Suprapubic skin (tissue), 4 donors: ENCODE measurements around the gene LRRC28. TPM values are rescaled to one million over a fixed set of nuclear protein-coding genes. Genes with fewer than 3 reads are reported as not detected.
"Not testable (repeated sequence)": the region's sequence is repeated elsewhere in the genome, so short reads cannot be mapped to it uniquely, and the experiment has no call there.

ENCODE experiments used
- DNase-seq, 2 donors: peaks; one replicate each; pipeline ENCODE4 v3.0.0-alpha.2; 2019; ENCODE audit warnings: low spot score in 2 of 2
- H3K27ac ChIP-seq: fragments of 200-600 bp; sonication (generic); one replicate; pipeline ENCODE4 v1.5.1; 2019
- H3K27me3 ChIP-seq: fragments of 200-600 bp; sonication (generic); one replicate; pipeline ENCODE4 v1.5.1; 2019
- H3K36me3 ChIP-seq: fragments of 200-600 bp; sonication (generic); one replicate; pipeline ENCODE4 v1.5.1; 2019
- H3K4me1 ChIP-seq: fragments of 200-600 bp; sonication (generic); one replicate; pipeline ENCODE4 v1.5.1; 2019
- H3K4me3 ChIP-seq: fragments of 200-600 bp; sonication (generic); one replicate; pipeline ENCODE4 v1.5.1; 2019; ENCODE audit warnings: mild to moderate bottlenecking
- H3K9me3 ChIP-seq: fragments of 200-600 bp; sonication (generic); one replicate; pipeline ENCODE4 v1.5.1; 2019
- CTCF ChIP-seq, 2 donors: fragments of 200-600 bp in 1 of 2; fragments of 450-650 bp in 1 of 2; sonication (generic) in 1 of 2; IDR thresholded peaks; one replicate each; pipeline ENCODE4 v1.5.1; 2016 to 2019; ENCODE audit warnings: antibody characterized with exemption in 2 of 2, mild to moderate bottlenecking in 1 of 2, moderate library complexity in 1 of 2
- EP300 ChIP-seq: sonication (generic); formaldehyde crosslinking; IDR thresholded peaks from one replicate; pipeline ENCODE4 v1.6.1; 2017; ENCODE audit warnings: antibody characterized with exemption
- POLR2A ChIP-seq, 2 donors: fragments of 450-650 bp; IDR thresholded peaks; one replicate each; pipeline ENCODE4 v1.6.1; 2017; ENCODE audit warnings: antibody characterized with exemption in 2 of 2, mild to moderate bottlenecking in 2 of 2, moderate library complexity in 2 of 2
- POLR2AphosphoS5 ChIP-seq, 3 donors: sonication (generic); formaldehyde crosslinking; IDR thresholded peaks; one replicate each; pipeline ENCODE4 v1.6.1; 2017; ENCODE audit warnings: antibody characterized with exemption in 3 of 3
- WGBS: methylation state at CpG from one replicate; pipeline ENCODE4 v1.1.5; 2018; 5-methylcytosine and 5-hydroxymethylcytosine counted together
- total RNA-seq, 4 donors: library from RNA; depleted of rRNA; stranded (reverse); fragments of >200 nt; gene quantifications; one replicate each; pipeline ENCODE4 v1.1.0, GENCODE V29; 2016

Gene LRRC28
- total RNA-seq, 4 donors from 2014 or later = 26.4 to 80.5 (median 36.5) TPM

GRCh38 chr15:99396375-99396774 lies 145.1 kb downstream of the LRRC28 start:
- 81% methylated on average over 5 of the region's 5 CpGs for WGBS
- H3K9me3 ChIP-seq = peaks cover 6% of the 10 kb centered on the region

GRCh38 chr15:99399061-99399460 lies 147.8 kb downstream of the LRRC28 start:
- H3K27ac ChIP-seq = no peak overlapping the region
- H3K4me1 ChIP-seq = peaks cover 13% of the 10 kb centered on the region
- no peak for DNase-seq
- no peaks in the 10 kb centered on the region for H3K27me3 ChIP-seq
- TF ChIP-seq POLR2A (IDR thresholded peaks at IDR 0.05) (no peak), CTCF (IDR thresholded peaks at IDR 0.05) (no peak), POLR2AphosphoS5 (IDR thresholded peaks at IDR 0.05) (no peak), EP300 (no peak)
- WGBS = 65% methylated on average over 5 of the region's 5 CpGs
- H3K4me3 ChIP-seq = no peak overlapping the region
- H3K36me3 ChIP-seq = no peaks in the 10 kb centered on the region
- H3K9me3 ChIP-seq = no peaks in the 10 kb centered on the region

More at GRCh38 chr15:99396375-99396774, 145.1 kb downstream of the LRRC28 start:
- H3K27me3 ChIP-seq = no peaks in the 10 kb centered on the region
- H3K27ac ChIP-seq = no peak overlapping the region
- H3K36me3 ChIP-seq = no peaks in the 10 kb centered on the region
- no peaks in the 10 kb centered on the region for H3K4me1 ChIP-seq
- no peak overlapping the region for H3K4me3 ChIP-seq
- TF ChIP-seq POLR2A (IDR thresholded peaks at IDR 0.05) (no peak), CTCF (IDR thresholded peaks at IDR 0.05) (no peak), POLR2AphosphoS5 (IDR thresholded peaks at IDR 0.05) (no peak), EP300 (no peak)
- no peak for DNase-seq

GRCh38 chr15:99399618-99400017 lies 148.3 kb downstream of the LRRC28 start:
- no peak overlapping the region for H3K27ac ChIP-seq
- H3K4me3 ChIP-seq = no peak overlapping the region
- no peak for TF ChIP-seq EP300
- no peak for TF ChIP-seq CTCF (IDR thresholded peaks at IDR 0.05)
- no peak for TF ChIP-seq POLR2AphosphoS5 (IDR thresholded peaks at IDR 0.05)
- TF ChIP-seq POLR2A (IDR thresholded peaks at IDR 0.05) = no peak
- no peaks in the 10 kb centered on the region for H3K36me3 ChIP-seq
- no peaks in the 10 kb centered on the region for H3K9me3 ChIP-seq
- peaks cover 13% of the 10 kb centered on the region for H3K4me1 ChIP-seq
- WGBS = 88% methylated on average over 4 of the region's 4 CpGs
- DNase-seq = no peak
- no peaks in the 10 kb centered on the region for H3K27me3 ChIP-seq

DNA sequence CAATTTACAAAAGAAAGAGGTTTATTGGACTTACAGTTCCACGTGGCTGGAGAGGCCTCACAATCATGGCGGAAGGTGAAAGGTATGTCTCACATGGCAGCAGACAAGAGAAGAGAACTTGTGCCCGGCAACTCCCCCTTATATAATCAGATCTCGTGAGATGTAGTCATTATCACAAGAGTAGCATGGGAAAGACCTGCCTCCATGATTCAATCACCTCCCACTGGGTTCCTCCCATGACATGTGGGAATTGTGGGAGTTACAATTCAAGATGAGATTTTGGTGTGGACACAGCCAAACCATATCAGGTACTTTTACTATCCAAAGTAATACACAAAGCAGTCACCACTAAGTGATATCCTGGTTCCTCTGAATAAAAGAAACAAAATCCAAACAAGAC lies 149.9 kb downstream of the LRRC28 start:
- not testable (repeated sequence) for DNase-seq, H3K9me3 ChIP-seq, H3K27ac ChIP-seq, H3K4me3 ChIP-seq, H3K27me3 ChIP-seq, H3K36me3 ChIP-seq
- H3K4me1 ChIP-seq = peaks cover 13% of the 10 kb centered on the region
- 83% methylated on average over 4 of the region's 4 CpGs for WGBS

DNA sequence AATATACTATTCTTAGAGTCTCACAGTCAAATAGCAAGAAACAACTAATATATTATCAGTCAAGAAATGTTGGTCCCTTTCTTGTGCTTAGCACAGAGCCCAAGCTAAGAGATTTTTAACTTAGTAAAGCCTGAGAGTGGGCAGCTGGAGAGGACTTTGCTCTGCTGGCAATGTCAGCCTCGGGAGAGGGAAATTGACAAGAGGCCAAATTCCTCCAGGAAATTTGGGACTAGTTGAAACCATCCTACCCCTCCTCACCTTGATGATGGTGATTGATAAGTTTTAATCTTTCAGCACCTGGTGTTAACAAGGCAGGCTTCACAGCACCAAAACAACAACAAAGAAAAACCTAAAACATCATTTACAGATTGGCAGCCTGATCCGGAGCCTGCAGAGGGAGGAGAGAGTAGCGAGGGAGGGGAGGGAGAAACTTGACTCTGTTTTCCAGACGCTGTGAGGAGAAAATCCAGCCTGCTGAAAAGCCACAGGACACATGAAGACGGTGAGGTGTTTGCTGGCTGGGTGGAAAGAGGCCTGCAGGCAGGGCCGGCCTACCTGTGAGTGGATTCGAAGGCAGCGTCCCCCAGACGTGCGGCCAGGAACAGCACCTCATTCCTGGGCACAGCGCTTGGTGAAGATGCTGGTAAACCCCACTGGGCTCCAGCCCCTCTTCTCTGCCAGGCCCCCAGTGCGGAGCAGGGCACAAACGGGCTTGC lies 150.9 kb downstream of the LRRC28 start:
- H3K9me3 ChIP-seq = no peaks in the 10 kb centered on the region
- TF ChIP-seq EP300 (no peak), POLR2A (IDR thresholded peaks at IDR 0.05) (no peak), CTCF (IDR thresholded peaks at IDR 0.05) (no peak), POLR2AphosphoS5 (IDR thresholded peaks at IDR 0.05) (no peak)
- H3K4me1 ChIP-seq = peaks cover 13% of the 10 kb centered on the region
- no peaks in the 10 kb centered on the region for H3K36me3 ChIP-seq
- no peak overlapping the region for H3K27ac ChIP-seq
- 47% methylated on average over 12 of the region's 13 CpGs for WGBS
- no peak for DNase-seq
- H3K27me3 ChIP-seq = no peaks in the 10 kb centered on the region
- no peak overlapping the region for H3K4me3 ChIP-seq

- Histone ChIP-seq H3K4me1 (peaks cover 25% of the 10 kb centered on the region), H3K27ac (no peak overlapping the region), H3K27me3 (no peaks in the 10 kb centered on the region), H3K4me3 (no peak overlapping the region), H3K9me3 (no peaks in the 10 kb centered on the region), H3K36me3 (no peaks in the 10 kb centered on the region)
- no peak for TF ChIP-seq POLR2A (IDR thresholded peaks at IDR 0.05)
- no peak for TF ChIP-seq POLR2AphosphoS5 (IDR thresholded peaks at IDR 0.05)
- TF ChIP-seq CTCF (IDR thresholded peaks at IDR 0.05) = no peak
- TF ChIP-seq EP300 = no peak
- no peak for DNase-seq
- whole genome bisulfite sequencing = 83% methylated on average over 11 of the region's 11 CpGs
Observed at GRCh38 chr15:99403597-99403996, 152.3 kb downstream of the LRRC28 start.
